HL-60 (cell line): ENCODE measurements around the gene CLCNKB.

Source experiments
- GABPA ChIP-seq: IDR thresholded peaks from 2 replicates; pipeline ENCODE4 v1.6.1; 2012; ENCODE audit warnings: low read depth
- POLR2AphosphoS5 ChIP-seq: IDR thresholded peaks from 2 replicates; pipeline ENCODE4 v1.6.1; 2012; ENCODE audit warnings: low read depth
- REST ChIP-seq: IDR thresholded peaks from 2 replicates; pipeline ENCODE4 v1.6.1; 2012; ENCODE audit warnings: low read depth; ENCODE audit not compliant: insufficient replicate concordance
- SPI1 ChIP-seq: IDR thresholded peaks from 2 replicates; pipeline ENCODE4 v1.6.1; 2012; ENCODE audit warnings: low read depth, mild to moderate bottlenecking, borderline replicate concordance
- TF ChIP-seq, protein P1 (sequence below): IDR thresholded peaks from one replicate; pipeline ENCODE4 v1.5.1; 2011; ENCODE audit warnings: low read length, control low read depth, inconsistent platforms; ENCODE audit not compliant: insufficient read depth

DNA sequence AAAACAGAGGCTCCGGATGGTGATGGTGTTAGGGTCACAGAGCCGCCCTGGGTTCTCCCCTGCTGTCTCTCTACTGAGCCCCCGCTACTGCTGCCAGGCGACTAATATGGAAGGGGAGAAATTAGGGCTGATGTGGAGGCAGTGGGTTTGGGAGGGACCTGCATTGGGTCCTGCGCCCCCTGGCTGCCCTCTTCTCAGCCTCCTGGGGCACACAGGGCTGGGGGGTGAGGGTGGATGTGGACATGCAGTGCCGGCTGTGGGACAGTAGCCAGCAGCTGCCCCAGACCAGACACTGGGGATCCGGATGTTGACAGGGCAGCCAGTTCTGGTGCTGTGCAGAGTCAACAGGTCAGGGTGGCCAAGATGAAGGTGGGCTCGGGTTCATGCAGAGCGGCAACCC is 1.5 kb upstream of the CLCNKB start:
- TF ChIP-seq, protein P1, sequence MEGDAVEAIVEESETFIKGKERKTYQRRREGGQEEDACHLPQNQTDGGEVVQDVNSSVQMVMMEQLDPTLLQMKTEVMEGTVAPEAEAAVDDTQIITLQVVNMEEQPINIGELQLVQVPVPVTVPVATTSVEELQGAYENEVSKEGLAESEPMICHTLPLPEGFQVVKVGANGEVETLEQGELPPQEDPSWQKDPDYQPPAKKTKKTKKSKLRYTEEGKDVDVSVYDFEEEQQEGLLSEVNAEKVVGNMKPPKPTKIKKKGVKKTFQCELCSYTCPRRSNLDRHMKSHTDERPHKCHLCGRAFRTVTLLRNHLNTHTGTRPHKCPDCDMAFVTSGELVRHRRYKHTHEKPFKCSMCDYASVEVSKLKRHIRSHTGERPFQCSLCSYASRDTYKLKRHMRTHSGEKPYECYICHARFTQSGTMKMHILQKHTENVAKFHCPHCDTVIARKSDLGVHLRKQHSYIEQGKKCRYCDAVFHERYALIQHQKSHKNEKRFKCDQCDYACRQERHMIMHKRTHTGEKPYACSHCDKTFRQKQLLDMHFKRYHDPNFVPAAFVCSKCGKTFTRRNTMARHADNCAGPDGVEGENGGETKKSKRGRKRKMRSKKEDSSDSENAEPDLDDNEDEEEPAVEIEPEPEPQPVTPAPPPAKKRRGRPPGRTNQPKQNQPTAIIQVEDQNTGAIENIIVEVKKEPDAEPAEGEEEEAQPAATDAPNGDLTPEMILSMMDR, result no peak
- TF ChIP-seq POLR2AphosphoS5 (no peak), REST (no peak), GABPA (no peak), SPI1 (no peak)
